Gastrocnemius medialis (tissue), 4 donors: ENCODE data around the gene MAGEA12.
"Not testable (repeated sequence)": the region's sequence is repeated elsewhere in the genome, so short reads cannot be mapped to it uniquely, and the experiment has no call there.

Experiments used
- CTCF ChIP-seq, 5 experiments: fragments of 450-650 bp in 3 of 5; fragments of 200-600 bp in 2 of 5; sonication (generic) in 2 of 5; IDR thresholded peaks in 4 of 5; conservative IDR thresholded peaks in 1 of 5; 1 replicate in 4 of 5; 2 replicates in 1 of 5; pipeline ENCODE4 v1.5.1; 2016 to 2019; ENCODE audit warnings: antibody characterized with exemption in 5 of 5, mild to moderate bottlenecking in 3 of 5, moderate library complexity in 3 of 5
- POLR2A ChIP-seq, 2 donors: fragments of 450-650 bp; IDR thresholded peaks; one replicate each; pipeline ENCODE4 v1.6.1; 2017; ENCODE audit warnings: antibody characterized with exemption in 2 of 2, mild to moderate bottlenecking in 2 of 2, moderate library complexity in 2 of 2

GRCh38 chrX:152753686-152754650 lies 20.4 kb downstream of the MAGEA12 start, which contains the start of gene MAGEA2:
- not testable (repeated sequence) for TF ChIP-seq CTCF (IDR thresholded peaks at IDR 0.05 in 4 of 5, conservative IDR thresholded peaks at IDR 0.05 in 1 of 5); POLR2A (IDR thresholded peaks at IDR 0.05)
